Measurements from ENCODE around the gene DCLK3. TPM values are rescaled to one million over a fixed set of nuclear protein-coding genes. Genes with fewer than 3 reads are reported as not detected.

Gene DCLK3
- total RNA-seq, 2 donors from 2014 or later, result not detected

GRCh38 chr3:36669764-36670163 lies 94.6 kb downstream of the DCLK3 start:
- DNase-seq (no peak), ATAC-seq (no peak)
- H3K36me3 Mint-ChIP-seq (ENCODE audit: low read depth), result no peaks in the 10 kb centered on the region
- H3K4me1 Mint-ChIP-seq, result no peaks in the 10 kb centered on the region
- no peak overlapping the region for H3K27ac Mint-ChIP-seq
- H3K27me3 Mint-ChIP-seq, result peaks cover 5% of the 10 kb centered on the region
- H3K9me3 ChIP-seq (ENCODE audit: control insufficient read depth, low read length, poor library complexity, severe bottlenecking), result no peaks in the 10 kb centered on the region
- no peak overlapping the region for H3K4me3 Mint-ChIP-seq

GRCh38 chr3:36666166-36666565 lies 98.2 kb downstream of the DCLK3 start:
- Mint-ChIP-seq H3K36me3 (ENCODE audit: low read depth) (no peaks in the 10 kb centered on the region), H3K4me3 (no peak overlapping the region), H3K27me3 (peaks cover 13% of the 10 kb centered on the region), H3K4me1 (peaks cover 2% of the 10 kb centered on the region), H3K27ac (no peak overlapping the region)
- no peaks in the 10 kb centered on the region for H3K9me3 ChIP-seq (ENCODE audit: control insufficient read depth, low read length, poor library complexity, severe bottlenecking)
- no peak for ATAC-seq
- DNase-seq, result no peak

- DNase-seq, result no peak
- H3K4me3 Mint-ChIP-seq, result no peak overlapping the region
- H3K36me3 Mint-ChIP-seq (ENCODE audit: low read depth), result no peaks in the 10 kb centered on the region
- peaks cover 12% of the 10 kb centered on the region for H3K27me3 Mint-ChIP-seq
- peaks cover 2% of the 10 kb centered on the region for H3K4me1 Mint-ChIP-seq
- no peak overlapping the region for H3K27ac Mint-ChIP-seq
- ATAC-seq, result no peak
- no peaks in the 10 kb centered on the region for H3K9me3 ChIP-seq (ENCODE audit: control insufficient read depth, low read length, poor library complexity, severe bottlenecking)
Observed at GRCh38 chr3:36663666-36664291, 100.6 kb downstream of the DCLK3 start.

- peaks cover 2% of the 10 kb centered on the region for H3K4me1 Mint-ChIP-seq
- no peak overlapping the region for H3K27ac Mint-ChIP-seq
- peaks cover 12% of the 10 kb centered on the region for H3K27me3 Mint-ChIP-seq
- no peaks in the 10 kb centered on the region for H3K36me3 Mint-ChIP-seq (ENCODE audit: low read depth)
- H3K9me3 ChIP-seq (ENCODE audit: control insufficient read depth, low read length, poor library complexity, severe bottlenecking), result no peaks in the 10 kb centered on the region
- no peak overlapping the region for H3K4me3 Mint-ChIP-seq
- DNase-seq (no peak), ATAC-seq (no peak)
Observed at GRCh38 chr3:36662626-36663025, 101.7 kb downstream of the DCLK3 start.

Other genes starting within 250 kb of the DCLK3 start
- 10 to 100 TPM; 64.7 to 89.7 TPM for gene TRANK1, start 180.5 kb upstream of the DCLK3 start, total RNA-seq
- 10 to 100 TPM; 31.8 to 32.9 TPM for gene EPM2AIP1, start 228.6 kb upstream of the DCLK3 start, total RNA-seq
- gene MLH1, start 229.0 kb upstream of the DCLK3 start, total RNA-seq, result 10 to 100 TPM; 25.7 to 27.7 TPM

Measured in T-helper 17 cell (primary cell).